ENCODE data around the gene GTF2F2.
"Not testable (repeated sequence)": the region's sequence is repeated elsewhere in the genome, so short reads cannot be mapped to it uniquely, and the experiment has no call there.

The GTF2F2 gene

GRCh38 chr13:45219123-45219891, 99.0 kb downstream of the GTF2F2 start:
- DNase-seq, result no peak

GRCh38 chr13:45219938-45220375, 99.6 kb downstream of the GTF2F2 start:
- DNase-seq, result peak; percentile 84

GRCh38 chr13:45220403-45220802, 100.1 kb downstream of the GTF2F2 start:
- DNase-seq, result no peak

- no peak for DNase-seq
These were observed 102.2 kb downstream of the GTF2F2 start for GRCh38 chr13:45222516-45222915.

- no peak for DNase-seq
These were observed 102.6 kb downstream of the GTF2F2 start for GRCh38 chr13:45222919-45223318.

- DNase-seq, result peak; percentile 44
These were observed 103.9 kb downstream of the GTF2F2 start for GRCh38 chr13:45224176-45224575.

GRCh38 chr13:45225370-45225769, 105.1 kb downstream of the GTF2F2 start:
- no peak for DNase-seq

GRCh38 chr13:45226024-45226423, 105.7 kb downstream of the GTF2F2 start:
- DNase-seq, result no peak

- DNase-seq, result no peak
These were observed 107.7 kb downstream of the GTF2F2 start for GRCh38 chr13:45228002-45228401.

GRCh38 chr13:45229172-45229571, 108.9 kb downstream of the GTF2F2 start:
- DNase-seq, result no peak

- DNase-seq, result peak; percentile 42
These were observed 111.0 kb downstream of the GTF2F2 start for GRCh38 chr13:45231305-45231704.

GRCh38 chr13:45231722-45232121, 111.4 kb downstream of the GTF2F2 start:
- DNase-seq, result peak; percentile 44

- no peak for DNase-seq
These were observed 112.3 kb downstream of the GTF2F2 start for GRCh38 chr13:45232591-45232990.

GRCh38 chr13:45238945-45239795, 118.9 kb downstream of the GTF2F2 start:
- DNase-seq, result peak; percentile 57

- no peak for DNase-seq
These were observed 119.8 kb downstream of the GTF2F2 start for GRCh38 chr13:45240143-45240542.

GRCh38 chr13:45242070-45242469, 121.8 kb downstream of the GTF2F2 start:
- DNase-seq, result peak; percentile 38

GRCh38 chr13:45242524-45242923, 122.2 kb downstream of the GTF2F2 start:
- DNase-seq, result no peak

- no peak for DNase-seq
These were observed 122.8 kb downstream of the GTF2F2 start for GRCh38 chr13:45243077-45243476.

- DNase-seq, result not testable (repeated sequence)
These were observed 124.4 kb downstream of the GTF2F2 start for GRCh38 chr13:45244736-45245135.

GRCh38 chr13:45249662-45250061, 129.4 kb downstream of the GTF2F2 start:
- no peak for DNase-seq

- DNase-seq, result no peak
These were observed 134.1 kb downstream of the GTF2F2 start for GRCh38 chr13:45254396-45254795.

- no peak for DNase-seq
These were observed 135.1 kb downstream of the GTF2F2 start for GRCh38 chr13:45255247-45255987.

- no peak for DNase-seq
These were observed 135.9 kb downstream of the GTF2F2 start for GRCh38 chr13:45256254-45256653.
